Measurements from ENCODE around the gene KANK2. TPM values are rescaled to one million over a fixed set of nuclear protein-coding genes. Genes with fewer than 3 reads are reported as not detected.

Gene KANK2
- total and polyA plus RNA-seq, 2 of the 8 experiments (the other 6 are each of a cell fraction or from before 2014, with no cell fraction given), result 25.2 to 42.3 TPM

DNA sequence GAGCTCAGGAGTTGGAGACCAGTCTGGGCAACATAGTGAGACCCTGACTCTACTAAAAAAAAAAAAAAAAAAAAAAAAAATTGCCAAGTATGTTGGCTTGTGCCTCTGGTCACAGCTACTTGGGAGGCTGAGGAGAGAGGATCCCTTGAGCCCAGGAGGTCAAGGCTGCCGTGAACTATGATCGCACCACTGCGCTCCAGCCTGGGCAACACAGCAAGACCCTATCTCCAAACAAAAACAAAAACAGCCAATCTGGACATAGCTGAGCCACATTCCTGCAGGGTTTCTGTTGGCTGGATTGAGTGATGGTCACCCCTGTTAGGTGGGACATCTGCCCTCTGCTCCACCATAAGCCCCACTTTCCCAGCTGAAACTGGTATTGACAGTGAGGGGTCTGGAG is 28.5 kb upstream of the KANK2 start:
- Histone ChIP-seq H3K4me2 (ENCODE audit: insufficient read depth in 1 of 2, low read depth in 2 of 2, low read length in 2 of 2) (no peak overlapping the region), H2BK12ac (ENCODE audit: low read depth, low read length) (no peak overlapping the region), H3K27me3 (replicated peaks in 1 of 4; ENCODE audit: control insufficient read depth in 3 of 4, extremely low read depth in 1 of 4, insufficient read depth in 3 of 4, low read length in 3 of 4) (no peaks in the 10 kb centered on the region), H3K23ac (ENCODE audit: insufficient read length) (no peak overlapping the region), H3K4ac (replicated peaks; ENCODE audit: insufficient read length, low read depth, low read length) (no peak overlapping the region), H2AK5ac (ENCODE audit: low read depth, low read length) (no peak overlapping the region), H3K9ac (replicated peaks in 1 of 4; ENCODE audit: extremely low read depth in 1 of 4, low read depth in 3 of 4, low read length in 3 of 4) (no peak overlapping the region), H3K36me3 (ENCODE audit: control insufficient read depth in 2 of 4, insufficient read depth in 4 of 4, low read length in 3 of 4) (peaks cover 11 to 20% (median 15%) of the 10 kb centered on the region in 4 experiments), H3K23me2 (ENCODE audit: low read depth, low read length) (no peaks in the 10 kb centered on the region; the same call in 1 of the 2 replicates), H3K79me1 (ENCODE audit: low read depth, low read length) (no peaks in the 10 kb centered on the region), H2BK15ac (ENCODE audit: low read length) (no peak overlapping the region), H2BK20ac (ENCODE audit: low read length) (no peak overlapping the region), H4K8ac (ENCODE audit: extremely low read depth, insufficient read depth, low read length) (no peak overlapping the region), H3K4me1 (replicated peaks in 1 of 4; ENCODE audit: control insufficient read depth in 3 of 4, insufficient read depth in 4 of 4, low read length in 3 of 4) (no peaks in the 10 kb centered on the region), H3K9me3 (ENCODE audit: insufficient read depth in 2 of 2, low read depth in 1 of 2, low read length in 1 of 2) (peaks cover 7% of the 10 kb centered on the region in 2 experiments; a peak in 2 of 4 replicates), H3K27ac (ENCODE audit: low read depth, low read length) (no peak overlapping the region), H3K56ac (replicated peaks; ENCODE audit: insufficient read length, low read depth, low read length) (no peak overlapping the region), H3K14ac (ENCODE audit: insufficient read length) (no peak overlapping the region), H2BK120ac (replicated peaks; ENCODE audit: low read depth, low read length) (no peak overlapping the region), H3K4me3 (ENCODE audit: extremely low read depth in 1 of 4, insufficient read depth in 2 of 4, low read depth in 3 of 4, low read length in 4 of 4) (no peak overlapping the region), H4K91ac (replicated peaks; ENCODE audit: insufficient read length, low read length) (no peak overlapping the region), H4K5ac (ENCODE audit: insufficient read length, low read depth, low read length) (no peak overlapping the region), H2BK5ac (ENCODE audit: low read depth, low read length) (no peak overlapping the region), H4K20me1 (replicated peaks in 1 of 2; ENCODE audit: control insufficient read depth in 1 of 2, insufficient read depth in 2 of 2, low read length in 2 of 2) (peaks cover 0 to 6% of the 10 kb centered on the region in 2 experiments), H3K18ac (ENCODE audit: extremely low read depth, low read length) (no peak overlapping the region), H2AFZ (ENCODE audit: low read length) (no peak overlapping the region), H3K79me2 (ENCODE audit: control insufficient read depth in 1 of 2, insufficient read depth in 2 of 2, low read length in 2 of 2) (no peaks in the 10 kb centered on the region)
- ChIA-PET POLR2A (ENCODE audit: partially characterized antibody) (interaction anchor here (1.4 kb wide), 1 partner anchor 11 kb away, joined by 4 read pairs; no protein-coding TSS in a partner anchor), CTCF (ENCODE audit: partially characterized antibody) (interaction anchor here (0.6 to 2.2 kb wide), 6 partner anchors 17 to 209 kb away, joined by 3 to 10 read pairs (median 4); partner anchors contain the start of genes ODAD3 and PRKCSH)
- no peak for DNase-seq (ENCODE audit: low read depth in 1 of 2, low spot score in 2 of 2)
- FAIRE-seq, result no peak
- 96% methylated on average over 3 of the region's 3 CpGs; no CpG with 5 or more reads in 1 of the 2 experiments for WGBS, 2 experiments (ENCODE audit: extremely low coverage in 1 of 2, insufficient coverage in 1 of 2, insufficient read length in 1 of 2, insufficient replicate concordance in 2 of 2, low coverage in 1 of 2, low lambda C conversion rate in 2 of 2, missing lambda C conversion rate in 1 of 2)
- no peak for TF ChIP-seq EP300 (IDR thresholded peaks at IDR 0.05; ENCODE audit: borderline replicate concordance in 1 of 2, low read depth in 2 of 2, low read length in 2 of 2)
- TF ChIP-seq RNF2 (IDR thresholded peaks at IDR 0.05; ENCODE audit: borderline replicate concordance, low read depth, low read length, missing control alignments, poor library complexity, severe bottlenecking), result no peak
- TF ChIP-seq POLR2A (IDR thresholded peaks at IDR 0.05; ENCODE audit: control extremely low read depth in 1 of 2, low read depth in 2 of 2, low read length in 2 of 2), result no peak
- no peak for TF ChIP-seq HDAC2 (IDR thresholded peaks at IDR 0.05; ENCODE audit: borderline replicate concordance in 1 of 2, low read depth in 2 of 2, low read length in 2 of 2)
- TF ChIP-seq BACH1 (IDR thresholded peaks at IDR 0.05; ENCODE audit: low read length), result no peak

Data from H1 (cell line).